Measurements from ENCODE around the gene TOR4A.

DNA sequence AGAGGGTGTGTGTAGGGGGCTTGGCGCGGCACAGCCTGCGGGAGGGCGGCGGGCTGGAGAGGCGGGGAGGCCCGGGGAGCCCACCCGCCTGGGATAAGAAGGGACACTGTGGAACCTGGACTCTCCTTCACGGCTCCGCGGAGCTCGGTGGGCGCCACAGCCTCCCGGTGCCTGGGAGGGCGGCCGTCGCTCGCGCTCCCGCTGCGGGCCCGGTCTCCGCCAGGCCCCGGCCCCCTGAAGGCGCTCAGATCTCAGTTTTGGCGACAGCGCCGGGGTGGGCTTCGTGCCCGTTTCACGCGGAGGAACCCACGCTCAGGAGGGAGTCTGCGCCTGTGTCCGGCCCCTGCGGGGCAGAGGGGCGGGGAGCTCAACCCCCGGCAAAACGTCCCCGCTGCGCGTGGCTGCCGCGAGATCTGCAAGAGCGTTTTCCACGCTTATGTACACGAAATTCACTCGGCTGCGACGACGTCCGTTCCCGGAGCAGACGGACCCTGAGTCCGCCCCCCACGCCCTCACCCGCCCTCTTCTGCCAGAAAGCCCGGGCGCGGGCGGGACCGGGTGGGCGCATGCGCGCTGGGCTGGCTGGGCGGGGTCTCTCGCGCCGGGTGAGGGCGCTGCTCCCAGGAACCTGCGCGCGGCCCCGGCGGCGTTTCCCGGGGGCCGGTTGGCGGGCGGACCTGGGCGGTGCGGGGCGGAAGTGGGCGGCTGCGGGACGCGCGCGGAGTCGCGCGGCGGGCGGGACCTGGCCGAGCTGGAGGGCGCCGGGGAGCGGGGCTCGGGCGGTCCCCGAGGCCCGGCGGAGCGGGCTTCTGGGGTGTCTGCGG, 22.7 kb upstream of the TOR4A start, which contains the start of gene NELFB:
- TF ChIP-seq, protein P1, sequence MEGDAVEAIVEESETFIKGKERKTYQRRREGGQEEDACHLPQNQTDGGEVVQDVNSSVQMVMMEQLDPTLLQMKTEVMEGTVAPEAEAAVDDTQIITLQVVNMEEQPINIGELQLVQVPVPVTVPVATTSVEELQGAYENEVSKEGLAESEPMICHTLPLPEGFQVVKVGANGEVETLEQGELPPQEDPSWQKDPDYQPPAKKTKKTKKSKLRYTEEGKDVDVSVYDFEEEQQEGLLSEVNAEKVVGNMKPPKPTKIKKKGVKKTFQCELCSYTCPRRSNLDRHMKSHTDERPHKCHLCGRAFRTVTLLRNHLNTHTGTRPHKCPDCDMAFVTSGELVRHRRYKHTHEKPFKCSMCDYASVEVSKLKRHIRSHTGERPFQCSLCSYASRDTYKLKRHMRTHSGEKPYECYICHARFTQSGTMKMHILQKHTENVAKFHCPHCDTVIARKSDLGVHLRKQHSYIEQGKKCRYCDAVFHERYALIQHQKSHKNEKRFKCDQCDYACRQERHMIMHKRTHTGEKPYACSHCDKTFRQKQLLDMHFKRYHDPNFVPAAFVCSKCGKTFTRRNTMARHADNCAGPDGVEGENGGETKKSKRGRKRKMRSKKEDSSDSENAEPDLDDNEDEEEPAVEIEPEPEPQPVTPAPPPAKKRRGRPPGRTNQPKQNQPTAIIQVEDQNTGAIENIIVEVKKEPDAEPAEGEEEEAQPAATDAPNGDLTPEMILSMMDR (conservative IDR thresholded peaks at IDR 0.05; ENCODE audit: low read depth in 2 of 2), result no peak; a peak in 1 of 4 replicates
- TF ChIP-seq EZH2phosphoT487 (IDR thresholded peaks at IDR 0.05; ENCODE audit: unreplicated experiment) (no peak), POLR2AphosphoS5 (IDR thresholded peaks at IDR 0.05; ENCODE audit: low read depth) (peak; percentile 95), ZNF331 (CRISPR knock-in tag; IDR thresholded peaks at IDR 0.05; ENCODE audit: low read depth) (no peak)

All from GM23338 (cell line).